ENCODE measurements around the gene TM4SF1.
"Not testable (repeated sequence)": the region's sequence is repeated elsewhere in the genome, so short reads cannot be mapped to it uniquely, and the experiment has no call there.

DNA sequence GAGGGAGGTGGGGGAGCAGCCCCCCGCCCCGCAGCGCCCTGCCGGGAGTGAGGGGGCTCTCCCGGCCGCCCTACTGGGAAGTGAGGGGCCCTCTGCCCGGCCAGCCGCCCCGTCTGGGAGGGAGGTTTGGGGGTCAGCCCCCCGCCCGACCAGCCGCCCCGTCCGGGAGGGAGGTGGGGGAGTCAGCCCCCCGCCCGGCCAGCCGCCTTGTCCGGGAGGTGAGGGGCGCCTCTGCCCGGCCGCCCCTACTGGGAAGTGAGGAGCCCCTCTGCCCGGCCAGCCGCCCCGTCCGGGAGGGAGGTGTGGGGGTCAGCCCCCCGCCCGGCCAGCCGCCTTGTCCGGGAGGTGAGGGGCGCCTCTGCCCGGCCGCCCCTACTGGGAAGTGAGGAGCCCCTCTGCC lies 2.8 kb upstream of the TM4SF1 start:
- TF ChIP-seq, protein P1, sequence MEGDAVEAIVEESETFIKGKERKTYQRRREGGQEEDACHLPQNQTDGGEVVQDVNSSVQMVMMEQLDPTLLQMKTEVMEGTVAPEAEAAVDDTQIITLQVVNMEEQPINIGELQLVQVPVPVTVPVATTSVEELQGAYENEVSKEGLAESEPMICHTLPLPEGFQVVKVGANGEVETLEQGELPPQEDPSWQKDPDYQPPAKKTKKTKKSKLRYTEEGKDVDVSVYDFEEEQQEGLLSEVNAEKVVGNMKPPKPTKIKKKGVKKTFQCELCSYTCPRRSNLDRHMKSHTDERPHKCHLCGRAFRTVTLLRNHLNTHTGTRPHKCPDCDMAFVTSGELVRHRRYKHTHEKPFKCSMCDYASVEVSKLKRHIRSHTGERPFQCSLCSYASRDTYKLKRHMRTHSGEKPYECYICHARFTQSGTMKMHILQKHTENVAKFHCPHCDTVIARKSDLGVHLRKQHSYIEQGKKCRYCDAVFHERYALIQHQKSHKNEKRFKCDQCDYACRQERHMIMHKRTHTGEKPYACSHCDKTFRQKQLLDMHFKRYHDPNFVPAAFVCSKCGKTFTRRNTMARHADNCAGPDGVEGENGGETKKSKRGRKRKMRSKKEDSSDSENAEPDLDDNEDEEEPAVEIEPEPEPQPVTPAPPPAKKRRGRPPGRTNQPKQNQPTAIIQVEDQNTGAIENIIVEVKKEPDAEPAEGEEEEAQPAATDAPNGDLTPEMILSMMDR (IDR thresholded peaks at IDR 0.05) = not testable (repeated sequence)
- TF ChIP-seq POLR2A (IDR thresholded peaks at IDR 0.05) = not testable (repeated sequence)

All from Peyer's patch (tissue), 4 donors.